Ectodermal cell (in vitro differentiated cells): ENCODE results near the gene DUSP10.

Experiments used
- H3K27ac ChIP-seq: 2 replicates; pipeline ENCODE4 v1.7.0; 2013; ENCODE audit warnings: mild to moderate bottlenecking, low read depth, low read length; ENCODE audit not compliant: insufficient read depth, poor library complexity, severe bottlenecking
- H3K27me3 ChIP-seq: 2 replicates; pipeline ENCODE4 v1.7.0; 2013; ENCODE audit warnings: mild to moderate bottlenecking, low read length; ENCODE audit not compliant: insufficient read depth, control insufficient read depth, poor library complexity, severe bottlenecking
- H3K36me3 ChIP-seq: one replicate; pipeline ENCODE4 v1.7.0; 2013; ENCODE audit warnings: low read length; ENCODE audit not compliant: control insufficient read depth, insufficient read depth
- H3K4me1 ChIP-seq: one replicate; pipeline ENCODE4 v1.7.0; 2013; ENCODE audit warnings: low read length; ENCODE audit not compliant: control insufficient read depth, insufficient read depth
- H3K4me3 ChIP-seq: 2 replicates; pipeline ENCODE4 v1.7.0; 2013; ENCODE audit warnings: low read depth, low read length, control low read depth; ENCODE audit not compliant: insufficient read depth
- H3K9me3 ChIP-seq: 2 replicates; pipeline ENCODE4 v1.7.0; 2013; ENCODE audit warnings: mild to moderate bottlenecking, low read length, moderate library complexity; ENCODE audit not compliant: control insufficient read depth
- WGBS, 2 experiments: methylation state at CpG; one replicate each; pipeline ENCODE4 v1.1.7; 2013; ENCODE audit warnings: missing lambda C conversion rate in 2 of 2; 5-methylcytosine and 5-hydroxymethylcytosine counted together

DUSP10 gene

DNA sequence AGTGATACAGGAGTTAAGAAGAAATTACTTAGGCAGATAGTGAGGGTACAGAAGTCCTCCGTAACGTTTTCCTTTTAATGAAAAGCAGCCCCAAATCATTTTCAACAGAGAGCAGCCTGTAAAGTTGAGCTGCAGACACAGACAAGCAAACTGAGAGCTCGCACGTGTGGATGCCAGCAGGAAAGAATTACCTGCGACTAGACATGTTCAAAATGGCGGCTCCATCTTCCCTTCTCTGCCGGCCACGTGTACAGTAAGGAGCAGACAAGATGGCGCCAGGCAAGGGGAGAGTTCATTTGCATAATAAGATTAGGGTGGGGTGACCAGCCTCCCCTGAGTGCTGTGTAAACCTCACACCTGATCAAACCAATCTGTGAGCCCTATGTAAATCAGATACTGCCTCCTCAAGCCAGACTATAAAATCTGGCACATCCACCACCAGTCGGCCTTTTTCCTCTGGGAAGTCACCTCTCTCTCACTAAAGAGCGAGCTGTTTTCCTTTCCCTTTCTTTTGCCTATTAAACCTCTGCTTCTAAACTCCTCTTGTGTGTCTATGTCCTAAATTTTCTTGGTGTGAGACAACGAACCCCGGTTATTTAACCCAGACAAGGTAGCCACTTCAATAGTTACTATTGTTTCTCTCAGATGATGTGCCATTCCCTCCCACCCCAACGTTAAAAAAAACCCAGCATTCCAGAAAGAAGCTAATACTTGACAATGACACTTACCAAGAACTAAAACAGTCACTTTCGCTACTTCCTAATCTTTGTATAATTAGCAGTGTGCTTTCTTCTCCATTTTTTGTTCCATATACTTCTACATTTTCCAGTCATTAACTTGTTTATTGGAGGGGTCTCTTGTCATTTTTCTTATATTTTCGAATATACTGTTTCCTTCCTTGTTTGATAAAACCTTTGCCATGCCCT, 27.4 kb downstream of the DUSP10 start:
- no peaks in the 10 kb centered on the region for H3K36me3 ChIP-seq
- no peak overlapping the region for H3K4me3 ChIP-seq
- whole genome bisulfite sequencing, 2 experiments, result 84% methylated on average over 16 of the region's 16 CpGs
- H3K27ac ChIP-seq, result no peak overlapping the region
- peaks cover 9% of the 10 kb centered on the region for H3K4me1 ChIP-seq
- no peaks in the 10 kb centered on the region for H3K9me3 ChIP-seq
- no peaks in the 10 kb centered on the region for H3K27me3 ChIP-seq

- H3K4me1 ChIP-seq, result peaks cover 18% of the 10 kb centered on the region
- no peak overlapping the region for H3K27ac ChIP-seq
- no peaks in the 10 kb centered on the region for H3K27me3 ChIP-seq
Measured at GRCh38 chr1:221712776-221713431, 29.0 kb downstream of the DUSP10 start.

GRCh38 chr1:221712198-221712684, 29.6 kb downstream of the DUSP10 start:
- H3K4me3 ChIP-seq, result no peak overlapping the region
- no peaks in the 10 kb centered on the region for H3K9me3 ChIP-seq
- H3K36me3 ChIP-seq, result no peaks in the 10 kb centered on the region
- H3K27ac ChIP-seq, result no peak overlapping the region
- 92 to 100% methylated on average over 1 of the region's 1 CpG for WGBS, 2 experiments
- H3K4me1 ChIP-seq, result peaks cover 14% of the 10 kb centered on the region
- H3K27me3 ChIP-seq, result no peaks in the 10 kb centered on the region

More at GRCh38 chr1:221712776-221713431, 29.0 kb downstream of the DUSP10 start:
- H3K36me3 ChIP-seq, result no peaks in the 10 kb centered on the region
- no peaks in the 10 kb centered on the region for H3K9me3 ChIP-seq
- 86 to 100% methylated on average over 1 to 3 of the region's 3 CpGs for WGBS, 2 experiments
- H3K4me3 ChIP-seq, result no peak overlapping the region

DNA sequence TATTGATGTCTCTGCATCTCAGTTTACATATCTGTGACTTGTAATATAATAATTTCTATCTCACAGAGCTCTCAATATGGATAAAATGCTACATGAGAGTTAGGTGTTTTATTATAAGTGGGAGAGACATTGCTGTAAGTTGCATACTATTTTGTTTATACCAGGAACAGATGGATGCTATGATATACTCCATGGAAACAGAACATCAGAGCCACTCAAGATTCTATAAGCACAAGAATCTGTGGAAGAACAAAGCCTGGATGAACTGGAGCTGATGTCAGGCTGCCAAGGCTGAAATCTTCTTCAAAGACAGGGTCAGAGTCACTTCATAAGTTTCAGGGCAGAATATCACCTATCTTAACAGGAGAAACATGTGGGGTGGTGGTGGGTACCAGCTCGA, 30.2 kb downstream of the DUSP10 start:
- Histone ChIP-seq H3K4me1 (peaks cover 11% of the 10 kb centered on the region), H3K27me3 (no peaks in the 10 kb centered on the region), H3K36me3 (no peaks in the 10 kb centered on the region), H3K27ac (no peak overlapping the region), H3K4me3 (no peak overlapping the region), H3K9me3 (no peaks in the 10 kb centered on the region)
- WGBS, 2 experiments, result no CpG with 5 or more reads among the region's 1 CpG

DNA sequence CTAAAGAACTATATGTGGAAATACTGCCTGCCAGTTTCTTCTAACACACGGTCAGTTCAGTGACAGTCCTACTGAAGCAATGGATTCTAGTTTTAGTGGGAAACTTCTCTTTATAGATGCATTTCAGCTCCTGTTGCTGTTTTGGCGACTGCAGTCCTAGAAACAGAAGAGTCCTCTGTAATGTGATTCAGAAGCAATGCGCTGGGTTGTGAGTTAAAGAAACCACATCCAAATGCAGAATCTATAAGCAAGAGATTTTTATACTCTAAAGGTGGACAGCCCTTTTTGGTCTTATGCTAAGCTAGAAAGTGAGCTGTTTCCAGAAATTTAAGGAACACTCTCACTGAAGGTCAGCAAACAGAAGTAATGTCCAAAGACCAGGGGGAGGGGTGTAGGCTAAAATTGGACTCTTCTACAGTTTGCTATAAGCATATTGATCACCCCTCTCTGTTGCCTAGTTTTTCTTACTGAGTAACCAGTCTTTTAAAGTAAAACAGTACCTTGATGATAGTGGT, 30.8 kb downstream of the DUSP10 start:
- H3K9me3 ChIP-seq, result no peaks in the 10 kb centered on the region
- no peak overlapping the region for H3K27ac ChIP-seq
- H3K36me3 ChIP-seq, result no peaks in the 10 kb centered on the region
- H3K4me1 ChIP-seq, result peaks cover 11% of the 10 kb centered on the region
- no peaks in the 10 kb centered on the region for H3K27me3 ChIP-seq
- 92 to 93% methylated on average over 2 to 3 of the region's 3 CpGs for WGBS, 2 experiments
- H3K4me3 ChIP-seq, result no peak overlapping the region

GRCh38 chr1:221709854-221710253, 32.0 kb downstream of the DUSP10 start:
- Histone ChIP-seq H3K27me3 (no peaks in the 10 kb centered on the region), H3K27ac (no peak overlapping the region), H3K9me3 (no peaks in the 10 kb centered on the region), H3K36me3 (no peaks in the 10 kb centered on the region), H3K4me3 (no peak overlapping the region), H3K4me1 (peaks cover 11% of the 10 kb centered on the region)
- 83 to 100% methylated on average over 1 to 3 of the region's 3 CpGs for WGBS, 2 experiments

DNA sequence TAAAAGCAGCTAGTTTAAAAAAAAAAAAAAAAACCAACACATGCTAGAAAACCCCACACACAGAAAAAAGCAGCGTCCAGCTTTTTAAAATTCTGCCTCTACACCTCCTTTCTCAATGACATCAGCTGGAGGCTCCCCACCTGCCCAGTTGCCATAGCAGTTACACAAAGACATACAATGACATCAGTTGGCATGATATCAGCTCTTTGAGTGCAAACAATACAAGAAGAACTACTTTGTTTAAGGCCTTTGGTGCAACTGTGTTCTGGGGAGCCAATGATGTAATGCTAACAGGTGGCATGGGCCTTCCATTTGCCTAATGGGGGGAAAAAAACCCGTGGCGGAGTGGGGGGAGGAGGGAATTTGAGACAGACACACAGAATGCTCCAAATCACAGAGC, 32.9 kb downstream of the DUSP10 start:
- Histone ChIP-seq H3K4me3 (no peak overlapping the region), H3K27ac (peak overlapping the region; percentile 17), H3K36me3 (no peaks in the 10 kb centered on the region), H3K27me3 (no peaks in the 10 kb centered on the region), H3K4me1 (peaks cover 11% of the 10 kb centered on the region), H3K9me3 (no peaks in the 10 kb centered on the region)
- WGBS, 2 experiments, result 65 to 68% methylated on average over 3 of the region's 3 CpGs

- no peak overlapping the region for H3K27ac ChIP-seq
Measured at GRCh38 chr1:221708076-221708571, 33.8 kb downstream of the DUSP10 start.

GRCh38 chr1:221706876-221707582, 34.9 kb downstream of the DUSP10 start:
- H3K9me3 ChIP-seq, result no peaks in the 10 kb centered on the region
- no peaks in the 10 kb centered on the region for H3K27me3 ChIP-seq
- no peaks in the 10 kb centered on the region for H3K36me3 ChIP-seq
- H3K27ac ChIP-seq, result no peak overlapping the region
- no peak overlapping the region for H3K4me3 ChIP-seq
- WGBS, 2 experiments, result 96 to 98% methylated on average over 5 to 7 of the region's 7 CpGs
- peaks cover 11% of the 10 kb centered on the region for H3K4me1 ChIP-seq

More at GRCh38 chr1:221708076-221708571, 33.8 kb downstream of the DUSP10 start:
- H3K36me3 ChIP-seq, result no peaks in the 10 kb centered on the region
- H3K4me3 ChIP-seq, result no peak overlapping the region
- no peaks in the 10 kb centered on the region for H3K27me3 ChIP-seq
- 92 to 93% methylated on average over 3 to 5 of the region's 5 CpGs for WGBS, 2 experiments
- H3K9me3 ChIP-seq, result no peaks in the 10 kb centered on the region
- peaks cover 11% of the 10 kb centered on the region for H3K4me1 ChIP-seq
